ENCODE data around the gene WIPI1. TPM values are rescaled to one million over a fixed set of nuclear protein-coding genes. Genes with fewer than 3 reads are reported as not detected.

WIPI1 gene
- total RNA-seq, 4 donors from 2014 or later, result 19.3 to 35.1 (median 27.8) TPM

DNA sequence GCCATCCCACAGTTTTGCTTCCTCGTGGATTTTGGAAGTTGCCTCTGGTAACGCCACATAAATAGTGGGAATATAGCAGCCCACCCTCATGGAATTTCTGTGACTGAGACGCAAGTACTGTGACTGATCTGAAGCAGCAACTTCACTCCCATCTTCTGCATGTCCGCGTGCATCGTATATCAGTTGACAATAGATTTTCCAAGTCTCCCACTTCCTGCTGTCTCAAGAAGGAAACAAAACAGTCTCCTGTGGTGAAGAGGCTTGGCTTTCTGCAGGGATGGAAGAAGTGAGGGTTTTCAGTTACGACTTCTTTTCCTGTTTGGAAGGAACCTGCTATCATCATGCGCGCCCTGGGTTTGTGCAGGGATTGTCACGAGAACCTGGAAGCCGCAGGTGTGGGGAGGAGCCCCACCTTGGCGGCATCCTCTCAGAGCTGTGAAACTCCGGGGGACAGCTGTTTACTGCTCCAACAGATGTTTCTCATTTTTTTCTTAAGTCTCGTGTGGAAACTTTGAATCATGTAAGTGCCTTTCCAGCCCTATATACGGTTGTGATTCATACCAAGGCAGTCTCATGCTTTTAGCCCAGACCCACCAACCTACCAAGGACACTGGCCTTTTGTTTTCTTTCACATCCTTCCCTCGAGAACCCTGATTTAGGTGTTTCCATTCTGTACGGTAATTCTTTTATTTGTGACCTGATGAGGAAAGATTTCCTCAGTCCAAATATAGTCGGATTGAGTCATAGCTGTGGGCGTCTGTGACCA lies 57.5 kb downstream of the WIPI1 start:
- 54% methylated on average over 19 of the region's 19 CpGs for WGBS
- H3K36me3 ChIP-seq, result no peaks in the 10 kb centered on the region
- H3K27ac ChIP-seq, result peak overlapping the region; percentile 44
- DNase-seq (ENCODE audit: low spot score in 2 of 2), result peak in 1 of 2 donors; percentile 61
- no peak overlapping the region for H3K4me3 ChIP-seq
- no peak for TF ChIP-seq CTCF (IDR thresholded peaks at IDR 0.05)
- no peak for TF ChIP-seq EP300 (IDR thresholded peaks at IDR 0.05)
- H3K27me3 ChIP-seq, result no peaks in the 10 kb centered on the region
- no peaks in the 10 kb centered on the region for H3K9me3 ChIP-seq
- peaks cover 17% of the 10 kb centered on the region for H3K4me1 ChIP-seq

DNA sequence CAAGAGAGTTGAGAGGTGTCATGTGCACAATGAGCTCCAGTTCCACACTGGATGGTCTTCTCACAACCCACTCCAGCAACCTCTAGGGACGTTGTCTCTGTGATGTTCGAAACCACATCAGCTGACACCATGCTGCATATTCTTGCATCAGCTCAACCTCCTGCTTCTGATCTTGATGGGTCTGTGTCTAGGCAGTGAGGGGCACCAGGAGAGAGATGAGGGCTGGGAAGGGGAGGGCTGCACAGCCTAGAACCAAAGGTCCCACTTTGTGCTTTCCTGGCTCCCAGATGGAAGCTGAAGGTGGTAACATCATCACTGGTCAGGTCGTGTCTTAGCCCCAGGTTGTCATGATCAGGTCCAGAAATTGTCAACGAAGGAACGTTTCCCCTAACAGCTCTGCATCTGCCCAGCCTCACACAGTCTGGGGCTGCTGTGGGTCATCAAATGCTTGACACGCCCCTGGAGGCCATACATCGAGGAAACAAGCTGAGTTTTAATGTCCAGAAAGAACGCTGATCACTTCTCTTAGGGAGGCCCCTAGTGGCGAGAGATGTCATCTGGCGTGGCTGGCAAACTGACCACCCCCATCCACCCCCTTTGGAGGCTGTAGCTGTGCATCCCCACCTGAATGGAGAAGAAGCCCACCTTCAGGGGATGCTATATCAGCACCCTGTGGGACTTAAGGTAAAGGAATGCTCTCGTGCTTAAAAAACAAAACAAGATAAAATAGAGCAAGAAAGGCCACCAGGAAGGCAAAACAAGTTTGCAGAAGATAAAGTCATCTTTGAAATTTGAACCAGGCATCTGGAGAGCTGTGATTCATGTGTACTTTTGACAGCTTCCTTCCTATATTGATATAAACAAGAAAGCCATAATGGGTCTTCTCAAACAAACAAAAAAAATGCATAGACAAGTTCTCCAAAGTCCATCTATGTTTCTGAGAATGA lies 58.3 kb downstream of the WIPI1 start:
- H3K4me3 ChIP-seq, result no peak overlapping the region
- H3K36me3 ChIP-seq, result no peaks in the 10 kb centered on the region
- WGBS, result 15% methylated on average over 10 of the region's 11 CpGs
- H3K9me3 ChIP-seq, result no peaks in the 10 kb centered on the region
- H3K27ac ChIP-seq, result peak overlapping the region; percentile 44
- H3K27me3 ChIP-seq, result no peaks in the 10 kb centered on the region
- DNase-seq (ENCODE audit: low spot score in 2 of 2), result no peak
- TF ChIP-seq EP300 (IDR thresholded peaks at IDR 0.05) (no peak), CTCF (IDR thresholded peaks at IDR 0.05) (peak; percentile 30 to 43), POLR2A (IDR thresholded peaks at IDR 0.05) (no peak), POLR2AphosphoS5 (IDR thresholded peaks at IDR 0.05) (no peak)
- peaks cover 17% of the 10 kb centered on the region for H3K4me1 ChIP-seq

- TF ChIP-seq EP300 (IDR thresholded peaks at IDR 0.05), result no peak
- no peak for TF ChIP-seq POLR2A (IDR thresholded peaks at IDR 0.05)
- no peak for TF ChIP-seq CTCF (IDR thresholded peaks at IDR 0.05)
- no peak for TF ChIP-seq POLR2AphosphoS5 (IDR thresholded peaks at IDR 0.05)
- Histone ChIP-seq H3K36me3 (no peaks in the 10 kb centered on the region), H3K9me3 (no peaks in the 10 kb centered on the region), H3K27ac (no peak overlapping the region), H3K4me3 (no peak overlapping the region), H3K4me1 (peaks cover 14% of the 10 kb centered on the region), H3K27me3 (no peaks in the 10 kb centered on the region)
- no peak for DNase-seq (ENCODE audit: low spot score in 2 of 2)
- WGBS, result 68% methylated on average over 6 of the region's 7 CpGs
These were observed 60.2 kb downstream of the WIPI1 start for GRCh38 chr17:68397108-68397536.

GRCh38 chr17:68396226-68397107 lies 60.8 kb downstream of the WIPI1 start:
- Histone ChIP-seq H3K4me1 (peaks cover 14% of the 10 kb centered on the region), H3K27me3 (no peaks in the 10 kb centered on the region), H3K9me3 (no peaks in the 10 kb centered on the region), H3K4me3 (no peak overlapping the region), H3K36me3 (no peaks in the 10 kb centered on the region), H3K27ac (no peak overlapping the region)
- DNase-seq (ENCODE audit: low spot score in 2 of 2), result no peak
- TF ChIP-seq EP300 (IDR thresholded peaks at IDR 0.05) (no peak), CTCF (IDR thresholded peaks at IDR 0.05) (no peak), POLR2AphosphoS5 (IDR thresholded peaks at IDR 0.05) (no peak), POLR2A (IDR thresholded peaks at IDR 0.05) (no peak)
- 75% methylated on average over 9 of the region's 10 CpGs for WGBS

Data from suprapubic skin (tissue), 4 donors.